NOMO-1 treated with dmso at 0.1 percent for 144 hours (cell line): ENCODE results near the gene TTLL4.

Source experiments
- DNase-seq: peaks from one replicate; lab custom pipeline; 2025; ENCODE audit not compliant: unreplicated experiment; lab: John Stamatoyannopoulos, UW

Gene TTLL4

DNA sequence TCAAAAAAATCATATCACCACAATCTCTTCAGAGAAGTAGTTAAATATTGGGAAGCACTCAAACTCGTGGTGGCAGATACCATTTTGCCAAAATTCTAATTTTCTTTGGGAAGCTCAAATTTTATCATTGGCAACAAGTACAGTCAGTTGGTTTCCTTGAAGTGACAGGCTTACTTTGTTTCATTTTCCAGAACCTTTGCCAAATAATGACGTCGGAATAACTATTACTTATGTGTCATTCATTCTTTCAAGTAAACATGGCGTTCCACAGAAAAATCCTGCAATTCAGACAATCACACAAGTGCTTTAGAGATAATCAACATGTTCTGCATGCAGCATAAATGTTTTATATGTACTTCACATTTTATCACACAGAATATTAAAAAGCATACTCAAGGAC, 5.4 kb downstream of the TTLL4 start:
- DNase-seq, result no peak

DNA sequence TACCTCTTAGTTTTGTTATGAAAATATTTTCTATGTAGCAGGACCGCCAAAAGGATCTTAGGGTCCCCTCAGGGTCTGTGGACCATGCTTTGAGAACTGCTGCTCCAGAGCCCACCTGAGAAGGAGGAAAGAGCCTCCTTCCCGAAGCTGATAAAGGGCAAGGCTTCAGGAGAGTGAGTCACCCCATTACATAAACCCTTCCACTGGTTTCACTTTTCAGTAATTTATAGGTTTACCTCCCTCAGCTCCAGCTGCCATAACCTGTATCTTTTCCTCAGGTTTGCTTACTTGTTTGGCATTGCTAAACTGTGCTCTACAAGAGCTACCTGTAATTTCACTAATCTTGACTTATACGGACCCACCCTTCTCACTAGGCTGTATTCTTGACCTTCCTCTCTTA, 6.6 kb downstream of the TTLL4 start:
- no peak for DNase-seq

DNA sequence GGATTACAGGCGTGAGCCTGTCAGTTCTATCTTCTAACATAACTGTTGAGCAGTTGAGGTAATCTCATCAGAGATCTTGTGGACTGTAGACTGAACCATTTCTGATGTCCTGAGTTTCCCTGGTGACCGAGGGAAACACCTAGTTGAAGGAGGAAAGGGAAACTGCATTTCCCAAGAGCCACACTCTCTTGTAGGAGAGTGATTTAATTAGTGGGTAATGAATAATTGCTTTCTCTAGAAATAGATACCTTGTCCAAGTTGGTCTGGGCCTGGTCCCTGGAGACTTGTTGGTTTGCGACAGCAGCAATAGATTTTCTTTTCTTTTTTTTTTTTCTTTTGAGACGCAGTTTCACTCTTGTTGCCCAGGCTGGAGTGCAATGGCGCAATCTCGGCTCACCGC, 7.4 kb downstream of the TTLL4 start:
- no peak for DNase-seq

DNA sequence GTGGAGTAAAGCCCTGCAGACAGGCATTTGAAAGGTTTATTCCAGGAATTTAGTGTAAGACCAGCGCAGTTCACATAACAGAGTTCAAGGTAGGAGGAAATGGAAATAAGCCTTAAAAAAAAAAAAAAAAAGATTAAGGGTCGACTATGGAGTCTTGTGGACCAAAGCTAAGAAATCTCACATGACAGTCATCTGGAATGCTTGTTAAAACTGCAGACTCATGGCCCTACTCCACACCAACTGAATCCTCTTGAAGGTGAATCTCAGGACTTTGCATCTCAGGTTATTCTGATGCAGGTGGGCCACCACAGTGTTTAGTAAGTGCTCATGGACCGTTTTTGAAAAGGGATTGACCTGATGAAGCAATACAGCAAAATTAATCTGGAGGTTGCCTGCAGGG, 8.8 kb downstream of the TTLL4 start:
- no peak for DNase-seq

DNA sequence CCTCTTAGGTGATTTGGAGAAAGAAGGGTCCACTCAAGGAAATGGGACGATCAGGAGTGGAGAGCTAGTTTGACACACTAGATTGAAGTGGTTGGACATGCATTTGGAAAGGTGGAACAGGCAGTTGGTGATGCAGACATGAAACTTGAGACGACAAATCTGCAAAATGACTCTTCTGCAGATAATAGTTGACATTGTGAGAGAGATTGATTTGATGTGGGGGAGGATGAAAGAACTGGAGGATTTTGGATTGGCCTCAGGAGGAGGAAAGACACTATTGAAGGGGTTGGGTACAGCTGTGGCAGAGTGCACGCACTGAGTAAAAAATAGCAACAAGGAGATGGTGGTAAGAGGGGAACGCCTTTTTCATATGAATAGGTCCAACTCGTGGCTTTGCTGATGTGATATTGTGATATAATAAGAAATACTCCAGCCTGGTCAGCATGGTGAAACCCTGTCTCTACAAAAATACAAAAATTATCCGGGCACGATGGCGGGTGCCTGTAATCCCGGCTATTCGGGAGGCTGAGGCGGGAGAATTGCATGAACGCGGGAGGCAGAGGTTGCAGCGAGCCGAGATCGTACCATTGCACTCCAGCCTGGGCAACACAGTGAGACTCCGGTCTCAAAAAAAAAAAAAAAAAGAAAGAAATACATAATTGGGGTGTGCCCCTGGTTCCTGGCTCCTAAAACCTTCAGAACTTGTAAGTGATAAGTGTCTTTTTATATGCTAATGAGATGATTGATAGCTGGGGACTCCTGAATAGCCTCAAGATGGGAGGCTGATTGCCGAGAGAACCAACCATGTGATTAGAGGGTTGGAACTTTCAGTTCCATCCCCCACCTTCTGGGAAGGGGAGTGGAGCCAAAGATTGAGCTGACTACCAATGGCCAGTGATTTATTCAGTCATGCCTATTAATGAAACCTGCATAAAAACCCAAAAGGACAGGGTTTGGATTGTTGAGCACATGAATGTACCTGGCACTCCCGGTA, 9.7 kb downstream of the TTLL4 start:
- no peak for DNase-seq

DNA sequence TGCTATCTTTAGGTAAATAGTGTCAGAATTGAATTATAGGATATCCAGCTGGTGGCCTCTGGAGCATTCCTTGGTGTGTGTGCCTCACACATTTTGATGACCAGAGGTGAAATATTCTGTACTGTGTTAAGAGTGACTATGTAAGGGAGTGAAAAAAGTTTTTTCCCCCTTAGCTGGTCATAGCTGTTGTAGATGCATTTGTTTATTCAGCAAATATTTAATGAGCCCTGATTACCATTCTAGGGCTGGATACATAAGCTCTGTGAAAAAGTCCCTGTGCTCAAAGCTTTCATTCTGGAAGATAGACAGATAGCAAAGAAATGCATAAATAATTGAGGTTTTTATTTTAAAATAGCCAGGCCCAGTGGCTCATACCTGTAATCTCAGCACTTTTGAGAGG, 10.9 kb downstream of the TTLL4 start:
- no peak for DNase-seq

DNA sequence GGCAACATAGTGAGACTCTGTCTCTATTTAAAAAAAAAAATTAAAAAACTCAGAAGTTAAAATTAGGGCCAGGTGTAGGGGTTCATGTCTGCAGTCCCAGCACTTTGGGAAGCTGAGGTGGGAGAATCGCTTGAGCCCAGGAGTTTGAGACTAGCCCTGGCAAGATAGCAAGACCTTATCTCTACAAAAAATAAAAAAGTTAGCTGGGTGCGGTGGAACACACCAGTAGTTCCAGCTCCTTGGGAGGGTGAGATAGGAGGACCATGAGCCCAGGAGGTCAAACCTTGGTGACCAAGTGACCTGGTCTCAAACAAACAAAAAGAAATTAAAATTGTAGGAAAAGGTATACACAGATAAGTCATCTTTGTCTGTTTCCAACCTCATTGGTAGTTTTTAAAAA, 11.3 kb downstream of the TTLL4 start:
- DNase-seq, result no peak

DNA sequence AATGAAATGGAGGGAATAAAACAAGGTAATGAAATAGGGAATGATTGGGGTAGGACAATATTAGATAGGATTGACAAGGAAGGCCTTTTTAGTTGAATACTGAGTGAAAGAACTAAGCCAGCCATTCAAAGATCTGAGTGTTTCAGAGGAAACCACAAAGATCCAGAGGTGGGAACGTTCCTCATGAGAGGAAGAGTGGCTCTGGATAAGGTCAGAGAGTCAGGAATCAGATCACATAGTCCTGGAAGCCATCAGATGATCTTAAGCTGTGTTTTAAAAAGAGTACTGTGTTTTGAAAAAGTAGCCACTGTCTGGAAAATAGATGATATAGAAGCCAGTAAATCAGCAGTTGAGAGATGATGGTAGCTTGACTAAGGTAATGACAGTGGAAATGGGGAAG, 11.8 kb downstream of the TTLL4 start:
- DNase-seq, result no peak

DNA sequence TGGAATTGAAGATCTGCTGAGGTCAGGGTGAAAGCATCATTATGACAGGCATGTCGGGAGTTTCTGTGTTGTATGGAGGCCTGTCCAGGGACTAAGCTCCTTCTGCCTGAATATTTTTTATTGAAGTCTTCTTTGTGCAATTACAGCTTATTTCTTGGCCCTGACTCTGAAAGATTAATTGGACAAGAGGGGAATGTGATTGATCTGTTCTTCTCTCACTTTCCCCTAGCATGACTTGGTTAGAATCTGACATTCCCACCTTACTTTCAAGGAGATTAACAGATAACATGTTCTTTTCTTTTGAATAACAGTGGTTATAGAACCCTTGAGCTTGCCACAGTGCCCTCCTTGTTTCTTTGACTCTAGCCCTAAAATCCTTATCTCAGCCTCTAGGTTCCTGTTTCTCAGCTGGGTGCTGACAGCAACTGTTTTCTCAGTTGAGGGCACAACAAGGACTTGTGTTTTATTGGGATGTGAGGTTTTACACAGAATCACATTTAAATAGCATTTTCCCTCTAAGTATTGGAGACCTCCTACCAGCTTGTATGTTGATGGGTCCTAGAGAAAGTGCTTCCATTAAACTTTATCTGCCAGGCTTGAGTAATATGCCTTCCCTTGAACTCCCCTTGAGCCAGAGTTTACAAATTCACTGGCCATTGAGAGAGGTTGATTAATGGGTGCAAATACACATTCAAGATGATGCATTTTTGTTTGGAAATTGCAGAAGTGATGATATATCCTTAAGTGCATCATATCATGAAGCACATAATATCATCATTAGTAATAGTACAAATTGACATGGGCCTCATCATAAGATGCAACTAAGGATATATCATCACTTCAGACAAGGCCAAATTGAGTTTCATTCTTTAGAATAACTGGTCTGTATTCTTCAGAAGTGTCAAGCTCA, 12.5 kb downstream of the TTLL4 start:
- no peak for DNase-seq

DNA sequence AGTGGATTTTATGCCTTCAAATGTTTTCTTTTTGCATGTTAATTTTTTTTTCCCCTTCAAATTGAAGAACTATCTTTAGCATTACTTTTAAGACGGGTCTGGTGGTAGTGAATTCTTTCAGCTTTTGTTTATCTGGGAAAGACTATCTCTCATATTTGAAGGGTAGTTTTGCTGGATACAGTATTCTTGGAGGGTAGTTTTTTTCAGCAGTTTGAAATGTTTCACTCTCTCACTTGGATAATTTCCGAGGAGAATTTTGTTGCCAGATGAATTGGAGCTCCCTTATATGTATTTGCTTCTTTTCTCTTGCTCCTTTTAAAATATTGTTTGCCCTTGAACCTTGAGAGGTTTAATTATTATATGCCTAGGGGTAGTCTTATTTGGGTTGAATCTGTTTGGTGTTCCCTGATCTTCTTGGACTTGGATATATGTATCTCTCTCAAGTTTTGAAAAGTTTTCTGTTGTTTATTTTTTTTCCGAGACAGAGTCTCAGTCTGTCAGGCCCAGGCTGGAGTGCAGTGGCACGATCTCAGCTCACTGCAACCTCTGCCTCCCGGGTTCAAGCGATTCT, 15.5 kb downstream of the TTLL4 start:
- DNase-seq, result no peak

DNA sequence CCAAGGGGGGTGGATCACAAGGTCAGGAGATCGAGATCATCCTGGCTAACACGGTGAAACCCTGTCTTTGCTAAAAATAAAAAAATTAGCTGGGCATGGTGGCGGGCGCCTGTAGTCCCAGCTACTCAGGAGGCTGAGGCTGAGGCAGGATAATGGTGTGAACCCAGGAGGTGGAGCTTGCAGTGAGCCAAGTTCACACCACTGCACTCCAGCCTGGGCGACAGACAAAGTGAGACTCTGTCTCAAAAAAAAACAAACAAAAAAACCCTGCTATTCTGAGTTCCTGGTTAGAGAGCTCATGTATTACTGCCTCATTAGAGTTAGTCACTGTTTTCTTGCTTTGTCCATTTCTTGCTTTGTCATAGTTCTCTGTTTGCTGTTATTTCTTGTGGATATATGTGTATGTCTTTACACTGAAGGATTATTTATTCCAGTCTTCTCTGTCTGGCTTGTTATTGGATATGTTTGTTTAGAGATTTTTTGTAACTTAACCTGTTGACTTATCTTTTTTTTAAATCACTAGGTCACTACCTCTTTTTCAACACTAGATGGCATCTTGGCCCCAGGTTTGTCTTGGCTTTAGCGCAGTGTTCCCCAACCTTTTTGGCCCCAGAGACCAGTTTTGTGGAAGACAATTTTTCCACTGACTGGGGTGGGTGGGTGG, 17.0 kb downstream of the TTLL4 start:
- peak; percentile 31 for DNase-seq

DNA sequence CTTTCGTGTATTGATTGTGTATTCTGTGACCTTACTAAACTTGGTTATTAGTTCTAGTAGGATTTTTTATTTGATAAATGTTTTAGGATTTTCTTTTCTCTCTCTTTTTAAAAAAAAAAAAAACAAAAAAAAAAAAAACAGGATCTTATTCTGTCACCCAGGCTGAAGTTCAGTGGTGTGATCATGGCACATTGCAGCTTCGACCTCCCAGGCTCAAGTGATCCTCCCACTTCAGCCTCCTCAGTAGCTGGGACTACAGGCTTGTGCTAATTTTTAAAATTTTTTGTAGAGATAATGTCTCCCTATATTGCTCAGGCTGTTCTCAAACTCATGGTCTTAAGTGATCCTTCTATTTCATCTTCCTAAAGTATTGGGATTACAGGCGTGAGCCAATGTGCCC, 19.0 kb downstream of the TTLL4 start:
- no peak for DNase-seq

DNA sequence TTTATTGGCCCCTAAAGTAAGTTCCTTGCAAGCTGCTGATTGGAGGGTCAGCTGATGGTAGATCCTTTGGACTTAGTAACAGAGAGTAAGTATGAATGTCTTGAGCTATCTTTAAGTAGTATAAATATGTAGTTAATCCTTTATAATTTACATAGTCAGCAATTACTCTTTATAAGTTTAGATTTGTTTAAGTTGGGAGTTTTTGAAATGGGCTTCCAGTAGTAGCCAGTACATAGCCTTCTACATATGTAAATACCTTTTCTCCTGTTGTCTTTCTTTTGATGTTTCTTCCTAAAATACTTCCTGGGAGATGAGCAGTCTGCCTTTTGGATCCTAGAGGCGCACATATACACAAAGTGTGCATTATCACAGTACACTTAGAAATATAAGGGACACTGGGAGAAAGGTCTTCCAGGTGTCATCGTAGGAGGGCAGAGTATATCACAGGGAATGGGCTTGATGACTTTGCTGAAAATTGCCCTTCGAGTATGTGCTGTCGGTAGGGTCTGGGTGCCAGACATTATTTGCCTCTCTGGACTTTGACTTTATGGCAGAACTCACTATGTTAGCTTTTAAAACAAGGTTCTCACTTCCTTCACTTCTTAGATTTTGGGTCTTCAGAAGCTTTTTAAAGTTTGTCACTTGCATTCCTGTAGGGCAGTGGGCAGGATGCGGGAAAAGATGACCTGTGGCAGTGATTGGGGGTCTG, 21.6 kb downstream of the TTLL4 start:
- DNase-seq, result no peak

DNA sequence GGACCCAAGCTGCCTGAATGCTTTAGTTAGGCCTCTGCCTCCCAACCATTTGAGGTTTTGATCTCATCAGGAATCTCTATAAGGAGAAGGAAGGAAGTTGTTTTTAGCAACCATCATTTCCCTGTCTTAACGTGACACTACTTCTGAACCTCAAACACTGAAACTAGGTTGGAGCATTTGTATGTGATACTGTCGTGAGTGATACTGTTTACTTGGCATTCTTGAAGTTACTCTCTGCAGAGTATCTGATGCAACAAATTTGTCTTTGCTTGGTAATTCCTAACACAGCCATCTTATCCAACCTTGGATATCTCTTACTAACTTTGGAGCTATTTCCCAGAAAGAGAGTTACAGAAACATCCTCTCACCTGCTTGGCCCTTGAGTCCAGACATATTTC, 22.1 kb downstream of the TTLL4 start:
- no peak for DNase-seq

DNA sequence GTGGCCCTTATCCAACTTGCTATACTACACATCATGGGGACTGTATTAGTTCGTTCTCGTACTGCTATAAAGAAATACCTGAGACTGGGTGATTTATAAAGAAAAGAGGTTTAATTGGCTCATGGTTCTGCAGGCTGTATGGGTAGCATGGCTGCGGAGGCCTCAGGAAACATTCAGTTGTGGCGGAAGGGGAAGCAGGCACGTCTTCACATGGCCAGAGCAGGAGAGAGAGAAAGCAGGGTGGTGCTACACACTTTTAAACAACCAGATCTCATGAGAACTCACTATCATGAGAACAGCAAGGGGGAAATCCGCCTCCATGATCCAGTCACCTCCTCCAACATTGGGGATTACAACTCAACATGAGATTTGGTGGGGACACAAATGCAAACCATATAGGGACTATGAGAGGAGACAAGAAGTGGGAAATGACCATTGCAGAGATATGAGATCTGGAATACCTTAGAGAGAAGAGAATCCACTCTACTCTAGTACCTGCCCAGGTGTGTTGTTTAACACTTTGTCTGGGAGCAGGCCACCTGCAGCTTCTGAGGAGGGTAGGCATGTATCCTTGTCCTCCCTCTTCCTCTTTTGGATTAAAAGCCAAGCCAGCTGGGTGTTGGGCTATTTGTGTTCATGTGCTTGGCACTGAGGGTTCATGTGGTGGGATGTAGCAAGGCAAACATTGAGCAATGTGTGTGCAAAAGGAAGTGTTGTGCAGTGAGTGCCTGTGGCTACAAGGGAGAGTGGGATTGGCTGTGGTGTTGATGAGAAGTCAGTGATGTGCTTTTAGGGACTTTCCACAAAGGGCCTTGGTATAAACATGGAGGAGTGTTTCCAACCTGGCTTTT, 22.8 kb downstream of the TTLL4 start:
- peak; percentile 73 for DNase-seq

DNA sequence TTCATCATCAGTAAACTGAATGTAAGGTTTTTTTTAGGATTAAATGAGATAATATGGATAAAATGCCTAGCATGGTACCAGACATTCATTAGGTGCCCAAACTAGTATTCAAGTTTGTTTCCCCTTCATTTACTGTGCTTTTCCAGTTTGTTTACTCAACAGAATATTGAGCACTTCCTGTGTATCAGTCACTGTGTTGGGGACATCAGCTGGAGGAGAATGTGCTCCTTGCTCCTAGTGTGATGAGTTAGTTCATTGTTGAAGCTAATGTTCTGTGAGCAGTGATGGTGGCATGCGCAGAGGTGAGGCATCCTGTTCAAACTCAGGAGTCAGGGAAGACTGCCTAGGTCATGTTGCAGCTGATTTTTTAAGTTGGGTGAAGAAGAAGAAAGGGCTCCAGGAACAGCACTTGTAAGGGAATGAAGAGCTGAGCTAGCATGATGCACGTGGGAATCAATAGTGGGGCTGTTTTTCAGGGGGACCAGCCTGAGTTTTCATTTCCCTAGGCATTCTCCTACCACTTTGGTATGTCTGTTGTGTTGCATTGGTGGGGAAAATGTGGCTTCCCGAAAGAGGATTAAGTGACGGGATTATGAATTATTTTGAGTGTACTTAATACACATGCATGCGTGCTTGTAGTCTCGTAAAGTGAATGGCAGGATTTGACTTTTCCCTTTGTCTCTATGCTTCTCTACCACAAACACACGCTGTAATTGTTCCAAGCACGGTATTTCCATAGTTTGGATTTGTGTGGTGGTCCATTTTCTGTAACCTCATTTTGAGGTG, 23.7 kb downstream of the TTLL4 start:
- no peak for DNase-seq

DNA sequence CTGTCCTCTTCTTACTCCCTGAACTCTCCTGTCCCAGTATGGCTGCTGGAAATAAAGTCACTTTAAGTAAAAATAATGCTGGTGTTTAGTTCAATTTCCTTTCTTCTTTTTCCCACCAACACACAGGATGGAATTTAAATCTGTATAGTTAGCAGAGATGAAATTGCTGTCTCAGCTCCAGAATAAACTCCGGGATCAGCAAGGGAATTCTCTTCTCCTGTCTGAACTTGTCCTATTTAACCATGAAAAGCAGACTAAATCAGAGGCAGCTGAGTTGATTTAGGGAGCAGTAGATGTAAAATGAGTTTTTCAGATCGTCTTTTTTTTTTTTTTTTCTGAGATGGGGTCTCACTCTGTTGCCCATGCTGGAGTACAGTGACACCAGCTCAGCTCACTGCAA, 25.9 kb downstream of the TTLL4 start:
- DNase-seq, result no peak

DNA sequence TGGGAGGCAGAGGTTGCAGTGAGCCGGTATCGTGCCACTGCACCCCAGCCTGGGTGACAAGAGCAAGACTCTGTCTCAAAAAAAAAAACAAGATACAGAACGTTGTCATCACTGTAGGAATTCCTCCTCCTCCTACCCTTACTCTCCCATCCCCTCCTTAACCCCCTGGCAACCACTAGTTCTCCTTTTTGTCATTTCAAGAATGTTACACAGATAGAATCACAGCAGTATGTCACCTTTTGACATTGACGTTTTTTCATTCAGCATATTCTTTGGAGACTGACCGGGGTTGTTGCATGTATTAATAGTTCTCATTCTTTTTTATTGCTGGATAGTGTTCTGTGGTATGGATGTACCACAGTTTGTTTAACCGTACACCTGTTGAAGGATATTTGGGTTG, 32.4 kb downstream of the TTLL4 start:
- no peak for DNase-seq

DNA sequence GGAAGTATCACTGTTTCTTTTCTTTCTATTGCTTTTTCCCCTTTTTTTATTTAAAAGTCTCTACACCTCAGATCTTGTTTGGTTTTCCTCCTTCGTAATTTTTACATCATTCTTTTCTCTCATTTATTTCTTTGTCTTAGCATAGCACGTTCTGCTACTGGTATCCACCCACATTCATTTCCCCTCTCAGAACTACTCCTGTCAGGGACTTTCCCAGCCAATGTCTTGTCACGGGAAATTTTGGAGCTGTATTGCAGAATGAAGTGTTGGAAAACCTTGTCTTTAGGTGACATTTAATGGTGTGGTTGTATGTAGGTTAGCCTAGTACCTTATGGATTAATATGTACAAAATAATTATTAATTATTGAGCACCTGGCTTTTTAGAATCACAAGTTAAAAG, 34.0 kb downstream of the TTLL4 start:
- no peak for DNase-seq
